ENCODE results near the gene ZNF484.
"Not testable (repeated sequence)": the region's sequence is repeated elsewhere in the genome, so short reads cannot be mapped to it uniquely, and the experiment has no call there.

The ZNF484 gene

DNA sequence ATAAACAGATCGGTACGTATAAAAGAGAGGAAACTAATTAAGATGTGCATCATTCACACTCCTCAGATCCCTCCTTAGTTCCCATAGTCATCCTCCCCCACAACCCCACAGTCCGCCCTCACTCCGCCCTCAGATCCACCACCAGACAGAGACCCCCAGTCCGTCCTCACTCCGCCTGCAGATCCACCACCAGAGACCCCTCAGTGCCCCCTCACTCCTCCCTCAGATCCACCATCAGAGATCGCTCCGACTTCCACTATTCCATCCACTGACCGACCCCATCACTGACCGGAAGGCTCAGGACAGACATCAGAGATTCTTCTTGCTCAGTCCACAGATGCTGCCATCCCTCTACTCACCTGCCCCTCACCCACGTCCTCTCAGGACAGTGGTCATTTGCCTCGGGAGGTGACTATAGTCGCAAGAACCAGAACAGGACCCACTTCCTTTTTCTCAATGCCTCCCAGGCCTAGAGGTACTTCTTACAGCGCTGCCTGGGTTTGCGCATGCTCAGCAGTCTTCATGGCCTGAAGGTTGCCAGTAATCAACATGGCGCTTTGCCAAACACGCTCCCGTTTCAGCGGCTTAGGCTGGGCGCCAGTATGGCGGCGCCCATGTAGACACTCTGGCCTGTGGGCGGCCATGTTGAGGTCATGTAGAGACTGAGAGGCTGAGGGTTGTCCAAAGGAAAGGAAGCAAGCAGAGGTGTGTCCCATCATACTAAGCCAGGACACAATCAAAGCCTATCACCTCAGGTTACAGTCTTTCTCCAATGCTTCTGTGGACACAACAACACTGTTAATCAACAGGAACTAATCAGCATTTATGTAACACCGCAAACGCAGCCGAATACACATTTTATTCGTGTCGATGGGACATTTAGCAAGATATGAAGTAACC, at the start of gene ZNF484:
Gene ZNF484 (minus strand): TSS at position 508 of the 900 bp plus-strand sequence. CDS start 3,009 bp downstream, outside the sequence.
- peak; percentile 94 for DNase-seq (ENCODE audit: low read depth)

DNA sequence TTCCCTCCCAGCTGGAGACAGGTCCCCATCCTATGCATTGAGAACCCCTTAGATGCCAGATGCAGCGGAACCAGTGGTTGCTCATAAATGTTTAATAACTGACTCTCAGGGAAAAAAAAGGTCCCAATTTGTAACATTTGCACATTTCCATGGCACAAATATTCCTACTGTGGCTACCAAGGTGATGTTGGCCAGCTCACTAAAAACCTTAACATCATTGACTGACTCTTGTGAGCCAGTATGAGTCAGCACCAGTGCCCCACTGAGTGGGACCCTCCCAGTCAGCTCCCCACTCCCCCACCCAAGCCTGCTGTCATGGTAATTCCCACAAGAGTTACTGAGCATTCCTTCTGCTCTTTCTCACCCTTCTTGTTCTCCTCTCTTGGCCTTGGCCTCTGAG, 42.6 kb upstream of the ZNF484 start:
- no peak for DNase-seq (ENCODE audit: low read depth)

DNA sequence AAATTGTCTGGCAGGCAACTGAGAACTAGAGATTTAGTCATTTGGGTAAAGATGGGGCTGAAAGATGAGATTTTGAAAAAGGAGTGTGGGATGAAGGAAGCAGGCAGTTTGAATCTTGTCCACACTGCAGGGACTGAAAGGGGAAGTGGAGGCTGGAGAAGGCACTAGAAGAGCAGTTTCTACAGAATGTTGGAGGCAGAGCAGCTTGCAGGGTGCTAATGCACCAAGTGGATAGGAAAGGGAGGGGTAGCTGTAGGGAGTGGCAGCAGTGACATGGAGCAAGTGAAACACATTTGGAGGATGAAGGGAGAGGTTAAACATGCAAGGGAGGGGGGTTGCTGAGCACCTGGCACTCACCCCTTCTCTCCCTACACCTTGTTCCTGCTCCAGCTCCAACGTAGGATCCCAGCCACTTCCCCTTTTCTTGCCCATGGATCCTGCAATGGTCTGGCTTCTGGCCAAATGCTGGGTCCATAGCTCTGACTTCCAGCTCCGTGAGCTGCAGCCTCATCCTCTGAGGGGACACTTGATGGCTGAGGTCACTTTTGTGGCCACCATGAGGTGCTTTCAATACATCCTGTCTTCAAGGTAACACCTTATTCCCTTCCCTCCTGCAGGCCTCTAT, 39.5 kb upstream of the ZNF484 start:
- no peak for DNase-seq (ENCODE audit: low read depth)

DNA sequence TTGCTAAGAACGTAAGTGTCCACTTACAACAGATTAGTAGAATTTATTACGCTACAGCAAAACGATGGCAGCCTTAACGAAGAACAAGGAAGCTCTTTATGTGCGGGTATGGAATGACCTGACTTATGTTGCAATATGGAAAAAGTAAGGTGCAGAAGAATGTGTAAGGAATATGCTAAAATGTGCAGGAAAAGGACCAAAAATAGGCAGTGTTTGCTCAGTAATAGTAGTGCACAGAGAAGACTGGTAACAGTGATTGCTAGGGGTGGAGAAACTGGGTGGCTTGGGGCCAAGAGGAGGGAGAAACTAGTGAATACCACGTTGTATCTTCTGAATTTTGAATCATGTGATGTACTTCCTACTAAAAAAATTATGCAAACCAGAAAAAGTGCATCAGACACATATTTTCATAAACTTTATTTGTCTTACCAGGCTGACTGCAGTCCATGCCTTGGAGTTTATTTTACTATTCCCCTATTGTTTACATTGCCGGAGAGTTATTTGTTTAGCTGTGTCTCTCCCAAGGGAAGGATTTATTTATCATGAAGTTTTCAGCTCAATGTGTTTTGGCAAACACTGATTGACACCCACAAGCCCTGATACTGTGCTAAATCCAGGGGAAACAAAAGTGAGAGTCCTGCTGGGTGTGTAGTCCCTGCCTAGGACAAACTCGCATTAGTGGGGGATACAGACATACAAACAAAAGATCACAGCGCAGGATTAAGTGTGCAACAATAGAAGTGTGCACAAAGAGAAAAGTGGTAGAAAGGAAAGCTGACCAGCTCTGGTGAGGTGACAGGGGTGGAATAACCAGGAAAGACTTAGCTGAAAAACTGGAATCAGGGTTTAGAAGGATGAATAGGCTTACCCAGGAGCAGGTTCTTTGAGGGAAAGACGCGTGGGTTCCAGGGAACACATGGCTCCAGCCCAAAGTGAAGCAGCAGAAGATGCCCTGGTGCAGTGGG, 34.0 kb upstream of the ZNF484 start:
- no peak for DNase-seq (ENCODE audit: low read depth)

DNA sequence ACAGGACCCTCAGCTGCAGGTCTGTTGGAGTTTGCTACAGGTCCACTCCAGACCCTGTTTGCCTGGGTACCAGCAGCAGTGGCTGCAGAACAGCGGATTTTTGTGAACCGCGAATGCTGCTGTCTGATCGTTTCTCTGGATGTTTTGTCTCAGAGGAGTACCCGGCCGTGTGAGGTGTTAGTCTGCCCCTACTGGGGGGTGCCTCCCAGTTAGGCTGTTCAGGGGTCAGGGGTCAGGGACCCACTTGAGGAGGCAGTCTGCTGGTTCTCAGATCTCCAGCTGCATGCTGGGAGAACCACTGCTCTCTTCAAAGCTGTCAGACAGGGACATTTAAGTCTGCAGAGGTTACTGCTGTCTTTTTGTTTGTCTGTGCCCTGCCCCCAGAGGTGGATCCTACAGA, 27.3 kb upstream of the ZNF484 start:
- DNase-seq (ENCODE audit: low read depth): not testable (repeated sequence)

DNA sequence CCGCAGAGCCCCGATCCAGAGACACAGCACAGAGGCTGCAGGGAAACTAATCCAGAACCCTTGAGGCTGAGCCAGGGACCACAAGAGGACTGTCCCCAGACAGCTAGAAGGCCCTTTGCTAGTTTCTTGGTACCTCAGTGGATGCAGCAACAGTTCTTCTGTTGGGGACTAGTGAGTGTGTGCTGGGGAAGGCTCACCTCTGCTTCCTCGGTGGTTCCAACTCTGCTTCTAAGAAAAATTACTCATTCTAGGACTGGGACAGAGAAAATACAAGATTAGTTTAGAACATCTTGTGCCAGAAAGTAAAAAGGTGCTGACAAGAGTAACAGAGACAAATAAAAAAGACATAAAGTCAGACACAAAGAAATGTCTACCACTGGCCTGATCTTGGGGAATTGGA, 19.5 kb upstream of the ZNF484 start:
- no peak for DNase-seq (ENCODE audit: low read depth)

DNA sequence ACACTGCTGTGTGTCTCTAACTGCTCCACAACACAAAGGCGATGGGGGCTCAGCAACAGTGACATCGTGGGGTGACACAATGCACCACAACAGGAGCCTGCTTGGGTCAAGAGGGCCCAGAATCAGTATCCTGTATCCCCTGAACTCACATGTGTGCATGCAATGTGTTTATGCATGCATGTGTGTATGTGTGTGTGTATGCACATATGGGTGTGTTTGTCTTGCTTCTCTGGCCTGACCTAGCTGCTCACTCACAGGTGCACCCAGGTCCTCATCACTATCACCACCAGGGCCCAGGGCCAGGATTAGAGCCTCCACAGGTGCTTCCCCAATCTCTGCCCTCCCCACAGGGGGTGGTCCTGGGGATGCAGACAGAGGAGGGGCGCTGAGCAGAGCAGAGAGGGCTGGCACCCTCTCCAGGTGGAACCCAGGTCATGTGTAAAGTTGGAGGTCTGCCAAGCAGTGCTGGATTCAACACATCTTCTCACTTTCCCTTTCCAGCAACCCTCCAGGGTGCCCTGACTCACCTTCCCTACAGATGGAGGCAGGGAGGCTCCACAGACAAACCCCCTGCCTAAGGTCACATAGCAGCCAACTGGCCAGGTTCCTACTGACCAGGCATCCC, 18.1 kb upstream of the ZNF484 start:
- no peak for DNase-seq (ENCODE audit: low read depth)

DNA sequence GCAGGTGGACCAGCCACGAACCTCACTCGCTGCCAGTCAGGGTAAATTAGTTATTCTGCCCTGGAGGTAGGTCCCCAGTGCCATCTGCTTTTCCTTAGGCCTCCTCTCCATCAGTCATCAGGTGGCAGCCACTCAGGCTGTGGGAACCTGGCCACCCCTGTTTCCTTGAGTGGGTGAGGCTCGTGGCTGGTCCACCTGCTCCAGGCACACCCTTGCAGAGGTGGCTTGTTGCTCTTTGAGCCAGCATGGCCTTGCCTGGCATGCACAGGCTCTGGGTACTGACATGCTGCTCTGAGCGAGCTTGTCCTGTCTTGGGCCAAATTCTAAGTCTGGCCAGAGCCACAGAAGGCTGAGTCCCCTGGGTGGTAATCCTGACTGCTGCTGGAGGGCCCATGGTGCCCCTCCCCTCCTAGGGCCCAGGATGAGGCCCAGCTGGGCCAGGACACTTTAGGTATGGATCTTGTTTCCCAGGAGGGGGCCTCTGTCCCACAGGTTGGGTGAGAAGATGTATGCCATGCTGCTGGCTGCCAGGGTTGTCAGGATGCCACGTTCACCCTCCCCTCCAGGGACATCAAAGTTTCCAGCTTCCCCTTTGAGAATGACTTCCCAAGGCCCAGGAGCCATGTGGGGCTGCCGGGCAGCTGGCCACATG, 17.0 kb upstream of the ZNF484 start:
- DNase-seq (ENCODE audit: low read depth): no peak

DNA sequence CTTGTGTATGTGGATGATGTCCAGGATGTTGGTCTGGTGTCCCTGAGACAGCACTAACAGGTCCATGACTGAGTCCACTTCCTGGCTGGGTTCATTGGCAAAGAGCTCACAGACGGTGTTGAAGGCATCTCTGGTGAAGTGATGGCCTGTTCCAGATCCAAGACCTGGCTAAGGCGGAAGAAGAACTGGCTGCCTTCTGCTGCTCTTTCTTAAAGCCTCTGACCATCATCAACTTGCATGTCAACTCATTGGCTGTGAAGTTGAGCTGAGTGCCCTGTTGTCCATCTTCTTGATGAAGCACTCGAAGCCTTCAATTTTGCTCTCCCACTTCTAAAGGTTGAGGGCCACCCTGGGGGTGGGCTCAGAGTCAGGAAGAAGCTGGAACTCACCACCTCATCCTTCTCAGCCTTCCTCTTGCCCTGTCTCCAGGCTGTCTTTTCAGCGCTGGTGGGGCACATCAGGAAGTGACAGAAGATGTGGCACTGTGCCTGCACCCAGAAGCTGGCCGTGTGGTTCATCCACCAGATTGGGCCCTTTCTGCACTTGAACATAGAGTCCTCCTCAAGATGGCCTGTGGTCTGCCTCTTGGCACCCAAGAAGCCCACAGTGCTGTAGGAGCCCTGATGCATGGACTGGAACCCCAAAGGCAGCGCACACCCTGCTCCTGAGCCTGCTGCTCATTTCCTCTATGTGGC, 16.2 kb upstream of the ZNF484 start:
- DNase-seq (ENCODE audit: low read depth): not testable (repeated sequence)

DNA sequence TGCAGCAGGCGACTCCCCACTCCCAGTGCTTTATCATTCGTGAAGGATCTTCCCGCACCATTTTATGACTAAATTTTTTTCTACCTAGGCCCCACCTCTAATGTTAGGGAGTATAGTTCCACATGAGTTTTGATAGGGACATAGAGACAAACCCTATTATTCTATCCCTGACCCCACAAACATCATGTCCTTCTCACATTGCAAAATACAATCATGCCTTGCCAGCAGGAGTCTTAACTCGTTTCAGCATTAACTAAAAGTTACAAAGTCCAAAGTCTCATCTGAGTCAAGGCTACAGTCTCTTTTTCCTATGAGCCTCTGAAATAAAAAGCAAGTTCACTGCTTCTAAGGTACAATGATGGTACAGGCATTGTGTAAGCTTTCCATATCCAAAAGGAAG, 14.4 kb upstream of the ZNF484 start:
- DNase-seq (ENCODE audit: low read depth): not testable (repeated sequence)

DNA sequence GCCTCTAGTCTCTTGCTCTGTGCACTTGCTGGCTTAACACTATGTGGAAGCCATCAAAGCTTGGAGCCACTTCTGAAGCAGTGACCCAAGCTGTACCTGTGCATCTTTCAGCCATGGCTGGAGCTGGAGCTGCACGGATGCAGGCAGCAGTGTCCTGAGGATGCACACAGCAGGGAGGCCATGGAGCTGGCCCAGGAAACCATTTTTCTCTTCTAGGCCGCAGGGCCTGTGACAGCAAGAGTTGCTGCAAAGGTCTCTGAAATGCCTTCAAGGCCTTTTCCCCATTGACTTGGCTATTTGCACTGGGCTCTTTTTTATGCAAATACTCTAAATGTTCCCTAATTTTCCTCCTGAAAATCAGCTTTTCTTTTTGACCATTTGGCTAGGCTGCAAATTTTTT, 12.9 kb upstream of the ZNF484 start:
- no peak for DNase-seq (ENCODE audit: low read depth)

DNA sequence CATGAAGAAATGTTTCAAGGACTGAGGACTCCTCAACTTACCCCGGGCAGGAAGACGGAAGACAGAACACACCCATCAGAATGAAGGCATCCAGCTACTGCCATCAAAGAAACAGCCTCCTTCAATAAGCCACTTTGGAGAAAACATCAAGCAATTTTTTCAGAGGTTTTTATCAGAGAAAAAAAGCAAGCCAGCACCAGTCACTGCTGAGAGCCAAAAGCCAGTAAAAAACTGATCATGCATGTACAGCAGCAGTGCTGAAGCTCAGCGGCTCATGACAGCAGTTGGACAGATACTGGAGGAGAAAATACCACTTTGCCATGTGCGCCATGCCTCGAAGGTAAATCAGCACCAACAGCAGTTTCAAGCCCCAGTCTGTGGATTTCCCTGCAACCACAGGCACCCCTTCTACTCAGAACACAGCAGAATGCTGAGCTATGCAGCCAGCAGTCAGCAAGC, 10.1 kb upstream of the ZNF484 start:
- DNase-seq (ENCODE audit: low read depth): no peak

DNA sequence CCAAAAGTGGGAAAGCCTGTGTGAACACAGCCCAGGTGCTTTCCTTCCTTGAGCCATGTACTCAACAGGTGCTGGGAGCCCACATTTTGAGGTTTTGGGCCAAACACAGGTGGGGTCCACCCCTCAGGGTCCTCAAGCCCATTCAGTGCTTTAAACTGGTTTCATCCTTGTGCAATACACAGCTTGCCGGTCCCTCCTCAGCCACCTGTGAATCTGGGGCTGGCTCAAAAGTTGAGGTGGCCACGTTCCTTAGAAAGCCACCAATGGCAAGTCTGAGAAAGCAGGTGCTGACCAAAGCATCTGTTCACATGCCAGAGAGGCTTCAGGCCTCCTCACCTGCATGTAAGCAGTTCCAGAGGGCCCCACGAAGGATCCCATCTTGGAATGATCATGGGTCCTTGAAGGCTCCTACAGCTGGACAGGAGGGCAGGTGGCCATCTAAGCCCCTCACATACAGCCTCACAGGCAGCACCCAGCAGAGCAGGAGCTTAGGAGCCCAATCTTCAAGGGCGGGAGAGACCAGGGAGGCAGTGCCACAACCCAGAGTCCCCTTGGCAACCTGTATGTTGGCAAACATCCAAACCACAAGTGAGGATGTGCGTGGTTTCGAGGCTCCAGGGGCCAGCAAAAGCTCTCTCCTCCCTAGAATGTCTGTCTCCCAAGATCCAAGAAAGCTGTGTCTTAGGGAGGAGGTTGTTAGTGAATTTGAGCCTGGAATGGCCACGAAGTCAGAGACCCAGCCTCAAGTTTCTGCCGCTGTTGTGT, 9.2 kb upstream of the ZNF484 start:
- not testable (repeated sequence) for DNase-seq (ENCODE audit: low read depth)

DNA sequence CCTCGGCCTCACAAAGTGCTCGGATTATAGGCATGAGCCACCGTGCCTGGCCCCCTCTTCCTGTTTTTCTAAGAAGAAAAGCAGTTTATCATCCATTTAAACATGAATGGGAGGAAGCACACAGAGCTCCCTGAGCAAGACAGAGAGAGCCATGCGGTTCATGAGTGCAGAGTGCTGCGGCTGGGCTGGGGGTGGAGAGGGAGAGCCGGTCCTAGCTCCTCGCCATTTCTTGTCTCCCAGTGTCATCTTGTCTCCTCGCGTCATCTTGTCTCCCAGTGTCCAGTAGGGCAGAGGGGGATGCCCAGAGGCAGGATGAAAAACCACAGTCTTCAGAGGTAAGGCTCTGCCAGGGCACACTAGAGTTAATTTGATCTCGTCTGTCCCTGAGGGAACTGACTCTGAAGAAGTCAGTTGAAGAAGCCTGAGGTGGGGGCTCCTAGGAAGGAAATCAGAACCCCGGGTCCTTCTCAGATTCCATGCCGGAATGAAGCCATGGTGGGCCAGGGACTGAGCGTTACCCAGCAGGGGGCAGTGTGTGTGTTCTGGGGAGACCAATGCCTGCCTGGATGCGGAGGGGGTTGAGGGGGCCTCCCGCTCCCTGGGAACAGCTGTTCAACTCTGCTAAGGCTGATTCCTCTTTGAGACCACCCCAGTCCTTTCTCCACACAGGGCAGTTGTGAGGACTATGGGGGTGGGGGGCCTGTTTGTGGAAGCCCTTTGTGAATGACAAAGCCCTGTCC, 6.0 kb upstream of the ZNF484 start:
- not testable (repeated sequence) for DNase-seq (ENCODE audit: low read depth)

DNA sequence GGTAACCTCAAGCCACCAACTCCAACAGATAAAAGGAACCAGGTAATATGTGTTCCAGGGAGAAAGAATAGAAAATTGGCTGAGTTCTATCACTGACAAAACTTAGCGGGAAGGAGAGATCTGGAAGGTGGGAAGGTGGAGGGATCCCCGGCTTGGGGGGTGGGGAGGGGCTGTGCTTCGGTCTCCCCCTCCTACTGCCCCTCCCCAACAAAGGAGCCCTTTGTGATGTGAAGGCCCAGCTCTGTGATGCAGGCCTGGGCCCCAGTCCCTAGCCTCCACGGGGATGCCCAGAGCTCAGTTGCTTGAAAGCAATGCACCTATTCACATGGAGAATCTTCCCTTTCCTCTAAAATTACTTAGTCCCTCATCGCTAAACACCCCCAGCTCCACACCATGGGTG, 4.4 kb upstream of the ZNF484 start:
- no peak for DNase-seq (ENCODE audit: low read depth)

DNA sequence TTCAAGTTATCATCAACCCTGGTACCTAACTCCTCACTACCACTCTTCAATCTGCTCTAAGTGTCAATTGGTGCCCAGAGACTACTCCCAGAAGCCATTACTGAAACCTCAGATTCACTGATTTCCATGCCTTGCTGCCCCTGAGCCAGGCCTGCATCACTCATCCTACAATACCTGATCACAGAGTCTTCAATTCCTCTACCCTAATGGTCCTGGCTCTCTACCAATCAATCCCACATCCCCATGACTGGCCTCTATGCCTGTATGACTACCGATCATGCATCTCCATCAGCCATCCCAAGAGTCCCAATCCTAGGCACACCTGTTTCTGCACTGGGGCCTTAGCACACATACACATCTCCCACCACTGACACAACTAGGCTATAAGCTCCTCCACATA, 2.5 kb downstream of the ZNF484 start:
- DNase-seq (ENCODE audit: low read depth): no peak

DNA sequence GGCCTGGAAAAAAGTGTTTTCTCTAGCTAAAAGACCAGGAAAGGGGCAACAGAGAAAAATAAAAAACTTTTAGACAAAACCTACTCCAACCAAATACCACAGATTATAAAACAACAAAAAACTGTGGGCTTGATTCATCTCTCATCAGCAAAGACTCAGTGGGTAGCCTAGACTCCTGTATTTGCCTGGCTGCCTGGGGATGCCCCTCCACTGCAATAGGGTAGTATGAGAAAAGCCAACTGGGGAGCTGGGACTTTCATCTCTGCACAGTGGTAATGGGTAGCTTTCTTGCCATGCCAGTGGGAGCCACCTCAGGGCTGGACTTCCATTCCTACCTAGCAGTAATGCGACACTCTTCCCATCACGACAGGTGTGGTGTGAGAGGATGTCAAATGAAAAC, 7.5 kb downstream of the ZNF484 start:
- DNase-seq (ENCODE audit: low read depth): no peak

DNA sequence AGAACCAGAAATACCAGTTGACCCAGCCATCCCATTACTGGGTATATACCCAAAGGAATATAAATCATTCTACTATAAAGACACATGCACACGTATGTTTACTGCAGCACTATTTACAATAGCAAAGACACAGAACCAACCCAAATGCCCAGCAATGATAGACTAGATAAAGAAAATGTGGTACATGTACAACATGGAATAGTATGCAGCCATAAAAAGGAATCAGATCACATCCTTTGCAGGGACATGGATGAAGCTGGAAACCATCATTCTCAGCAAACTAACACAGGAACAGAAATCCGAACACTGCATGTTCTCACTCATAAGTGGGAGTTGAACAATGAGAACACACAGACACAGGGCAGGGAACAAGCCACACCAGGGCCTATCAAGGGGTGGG, 11.2 kb downstream of the ZNF484 start:
- DNase-seq (ENCODE audit: low read depth): not testable (repeated sequence)

DNA sequence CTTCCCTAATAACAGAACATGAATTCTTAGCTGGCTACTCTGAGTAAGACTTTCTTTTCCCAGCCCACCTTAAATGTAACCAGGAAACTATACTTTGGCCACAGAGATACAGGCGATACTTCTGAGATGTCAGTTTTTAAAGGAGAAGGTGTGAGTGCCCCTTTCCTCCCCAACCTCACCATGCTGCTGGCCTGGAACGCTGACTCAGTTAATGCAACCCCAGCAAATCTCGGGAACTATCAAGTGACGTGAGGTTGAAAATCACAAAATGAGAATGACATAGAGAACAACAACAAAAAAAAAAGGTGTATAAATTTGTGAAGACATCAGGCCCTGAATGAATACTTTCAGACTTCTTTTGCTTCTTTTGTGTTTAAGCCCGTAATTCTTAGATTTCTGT, 13.7 kb downstream of the ZNF484 start:
- no peak for DNase-seq (ENCODE audit: low read depth)

Data from stimulated activated CD8-positive, alpha-beta memory T cell treated with anti-CD3 and anti-CD28 coated beads, Interleukin-15, amount 100 ng/mL, for 1 hour (primary cell).